GM12875 (cell line): ENCODE results near the gene PPRC1.
A peak's percentile ranks its signal among the peaks of the same experiment; 100 is the strongest.

Source experiments
- H3K4me3 ChIP-seq: one replicate; pipeline ENCODE4 v1.5.1; 2011; ENCODE audit warnings: low read depth, low read length, control low read depth
- CTCF ChIP-seq: IDR thresholded peaks from 2 replicates; pipeline ENCODE4 v1.5.1; 2011; ENCODE audit warnings: low read depth, mild to moderate bottlenecking, control low read depth, inconsistent platforms, low read length, moderate library complexity, borderline replicate concordance; ENCODE audit not compliant: insufficient read depth

Gene PPRC1

DNA sequence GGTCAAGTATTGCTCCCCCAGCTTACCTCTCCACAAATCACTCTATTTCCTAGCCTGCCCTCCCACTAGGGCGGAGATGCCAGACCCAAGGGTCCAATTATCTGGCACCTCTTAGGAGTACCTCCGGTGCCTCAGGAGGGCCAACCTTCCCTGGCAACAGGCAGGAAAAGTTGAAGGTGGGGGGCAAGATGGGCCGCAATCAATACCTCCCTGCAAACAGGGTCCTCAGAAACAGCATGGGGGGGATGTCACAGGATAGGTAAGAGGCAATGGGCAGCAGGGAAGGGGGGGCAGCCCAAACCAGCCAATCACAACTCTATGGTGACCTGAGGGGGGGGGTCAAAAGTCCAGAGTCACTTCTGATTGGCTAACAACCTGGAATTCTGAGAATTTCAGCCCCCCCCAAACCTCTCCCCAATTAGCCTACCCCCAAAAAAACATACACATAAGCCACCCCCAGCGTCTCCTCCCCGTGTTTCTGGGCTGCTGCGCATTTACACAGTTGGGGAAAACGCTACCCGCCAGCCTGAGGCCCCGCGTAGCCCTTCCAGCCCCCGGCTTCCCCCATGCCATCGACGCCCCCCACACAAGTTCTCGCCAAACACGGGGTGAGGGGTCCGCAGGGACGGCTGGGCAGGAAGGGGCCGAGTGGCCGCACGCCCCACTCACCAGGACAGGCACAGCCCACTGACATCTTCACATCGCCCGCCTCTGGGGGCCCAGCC is 13.3 kb upstream of the PPRC1 start:
- TF ChIP-seq CTCF, result no peak
- H3K4me3 ChIP-seq, result peak overlapping the region; percentile 80

- peak within 1 kb of the TSS; percentile 80 for H3K4me3 ChIP-seq
Measured at GRCh38 chr10:102120142-102120990, 12.5 kb upstream of the PPRC1 start, which contains the start of gene LDB1. LDB1 (minus strand) TSS chr10:102120368; CDS start chr10:102120110, 258 bp downstream.

DNA sequence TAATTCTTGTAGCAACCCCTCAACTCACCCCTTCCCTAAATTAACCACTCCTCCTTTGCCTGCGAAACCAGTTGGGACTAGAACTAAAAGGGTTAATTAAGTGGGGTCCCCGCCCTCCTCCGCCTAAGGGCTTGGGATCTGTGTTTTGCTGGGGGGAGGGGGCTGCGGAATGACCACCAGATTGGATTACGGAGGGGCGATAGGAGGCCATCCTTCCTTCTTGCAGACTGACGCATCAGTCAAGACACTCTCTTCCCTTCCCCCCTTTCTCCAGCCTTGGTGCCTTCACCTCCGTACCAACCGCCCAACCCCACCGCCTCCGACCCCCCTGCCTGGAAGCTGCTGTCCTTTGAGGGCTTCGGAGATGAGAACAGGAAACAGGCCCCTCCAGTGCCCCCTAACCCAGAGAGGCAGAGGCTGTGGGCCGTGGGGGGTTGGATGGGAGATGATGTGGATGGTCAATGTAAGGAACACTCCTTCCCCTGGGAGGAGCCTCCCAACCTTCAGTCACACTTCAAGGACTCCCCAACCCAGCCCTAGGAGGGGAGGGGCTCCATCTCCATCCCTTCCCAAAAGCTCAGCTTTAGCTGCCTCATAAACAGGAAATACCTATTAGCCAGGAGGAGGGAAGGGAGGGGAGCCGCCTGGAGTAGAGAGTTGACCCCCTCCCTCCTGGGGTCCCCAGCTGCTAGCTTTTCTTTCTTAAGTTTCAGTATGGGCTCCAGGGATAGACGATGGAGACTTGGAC is 11.7 kb upstream of the PPRC1 start:
- no peak for TF ChIP-seq CTCF
- peak overlapping the region; percentile 80 for H3K4me3 ChIP-seq

More at GRCh38 chr10:102120142-102120990, 12.5 kb upstream of the PPRC1 start, which contains the start of gene LDB1:
- TF ChIP-seq CTCF, result no peak

DNA sequence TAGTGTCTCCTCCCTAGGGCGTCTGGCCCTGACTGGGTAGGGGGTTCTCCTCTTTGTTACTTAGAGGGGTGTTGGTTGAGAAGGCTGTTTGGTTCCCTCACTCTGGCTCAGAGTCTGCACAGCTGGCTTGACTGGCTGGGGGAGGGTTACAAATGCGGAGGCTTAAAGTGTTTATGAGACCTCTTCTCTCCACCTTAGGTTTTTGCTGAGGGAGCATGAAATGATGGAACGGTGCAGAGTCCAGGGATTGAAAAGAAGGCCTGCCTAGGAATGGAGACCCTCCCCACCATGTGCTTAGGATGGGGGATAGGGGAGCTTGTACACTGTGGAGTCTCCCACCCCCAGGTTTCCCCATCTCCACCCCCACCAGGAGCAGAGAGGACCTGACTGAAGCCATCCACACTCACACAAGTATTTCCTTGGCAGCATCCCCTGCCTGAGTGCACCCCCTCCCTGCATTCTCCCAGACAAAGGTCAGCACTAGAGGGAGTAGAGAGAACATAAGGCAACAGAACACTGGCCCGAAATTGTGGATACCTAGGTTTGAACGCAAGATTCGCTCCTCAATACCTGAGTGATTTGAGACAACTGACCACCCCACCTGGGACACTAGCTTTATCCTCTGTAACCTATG is 11.0 kb upstream of the PPRC1 start:
- H3K4me3 ChIP-seq, result no peak overlapping the region
- no peak for TF ChIP-seq CTCF

DNA sequence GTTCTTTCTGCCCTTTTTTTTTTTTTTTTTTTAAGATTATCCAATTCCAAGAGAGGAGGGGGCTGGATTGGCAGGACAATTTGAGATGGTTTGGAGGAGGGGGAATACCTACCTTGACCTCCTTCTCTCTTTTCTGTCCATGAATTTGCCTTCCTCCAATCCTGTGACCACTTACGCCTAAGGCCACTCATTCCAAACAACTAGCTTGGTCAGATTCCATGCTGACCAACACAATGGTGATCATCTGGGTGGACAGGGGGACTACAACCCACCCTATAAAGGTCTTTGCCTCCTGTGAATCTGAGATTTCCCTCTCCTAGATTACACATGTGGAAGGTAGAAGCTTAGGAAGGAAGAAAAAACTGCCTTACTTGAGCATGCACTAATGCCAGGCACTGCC is 10.4 kb upstream of the PPRC1 start:
- no peak for TF ChIP-seq CTCF
- H3K4me3 ChIP-seq, result no peak overlapping the region

DNA sequence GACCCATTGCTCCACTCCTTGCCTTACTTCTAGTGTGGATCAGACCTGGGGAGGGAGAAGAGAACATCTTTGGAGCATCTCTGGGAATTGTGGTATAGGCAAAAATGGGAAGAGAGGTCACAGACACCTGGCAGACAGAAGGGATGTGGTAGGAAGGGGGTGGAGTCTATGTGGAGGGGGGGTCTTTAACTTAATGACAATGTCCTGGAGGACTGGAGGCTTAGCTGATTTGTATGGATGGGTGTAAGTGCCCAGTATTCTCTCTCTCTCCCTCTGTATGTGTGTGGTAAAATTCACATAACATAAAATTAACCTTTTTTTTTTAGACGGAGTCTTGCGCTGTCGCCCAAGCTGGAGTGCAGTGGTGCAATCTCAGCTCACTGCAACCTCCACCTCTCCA is 9.6 kb upstream of the PPRC1 start:
- H3K4me3 ChIP-seq, result no peak overlapping the region
- TF ChIP-seq CTCF, result no peak
